ENCODE data around the gene ITGAE. TPM values are rescaled to one million over a fixed set of nuclear protein-coding genes. Genes with fewer than 3 reads are reported as not detected.

Gene ITGAE
- total and polyA plus RNA-seq, 10 of the 15 experiments (the other 5 are each of a cell fraction or from before 2014, with no cell fraction given) = 13.1 to 161 (median 34.8) TPM

DNA sequence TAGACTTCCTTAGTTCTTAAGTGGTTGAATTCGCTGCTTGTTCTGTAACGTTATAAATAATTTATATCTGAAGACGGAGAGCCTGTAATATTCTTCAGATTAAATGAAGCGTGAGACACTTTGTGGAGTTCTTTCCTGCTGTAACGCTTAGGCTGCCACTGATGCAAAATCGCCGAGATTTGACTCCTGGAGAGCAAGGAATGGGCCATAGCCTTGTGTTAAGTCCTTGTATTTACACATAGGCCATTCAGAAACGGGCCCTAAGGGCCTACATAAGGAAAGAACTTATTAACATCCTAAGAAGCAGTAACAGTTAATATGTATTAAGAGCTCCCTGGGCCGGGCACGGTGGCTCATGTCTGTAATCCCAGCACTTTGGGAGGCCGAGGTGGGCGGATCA lies 131.4 kb downstream of the ITGAE start (continued):
- no peak for TF ChIP-seq ZZZ3 (IDR thresholded peaks at IDR 0.05; ENCODE audit: control insufficient read depth, insufficient read length, low read depth)

DNA sequence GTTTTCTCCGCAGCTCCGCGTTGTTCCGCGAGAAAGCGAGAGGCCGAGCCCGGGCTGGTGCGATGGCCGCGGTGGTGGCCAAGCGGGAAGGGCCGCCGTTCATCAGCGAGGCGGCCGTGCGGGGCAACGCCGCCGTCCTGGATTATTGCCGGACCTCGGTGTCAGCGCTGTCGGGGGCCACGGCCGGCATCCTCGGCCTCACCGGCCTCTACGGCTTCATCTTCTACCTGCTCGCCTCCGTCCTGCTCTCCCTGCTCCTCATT lies 132.0 kb downstream of the ITGAE start:
- Histone ChIP-seq H3K4me3 (peak overlapping the region; percentile 84), H3K9me3 (replicated peaks; ENCODE audit: control insufficient read depth, insufficient read depth, low read length) (no peaks in the 10 kb centered on the region), H3K4me1 (ENCODE audit: control insufficient read depth, insufficient read depth, low read length) (peaks cover 8% of the 10 kb centered on the region), H3K4me2 (ENCODE audit: control insufficient read depth, insufficient read depth) (peak overlapping the region; percentile 97), H3K9ac (ENCODE audit: control insufficient read depth, insufficient read depth, low read length) (peak overlapping the region; percentile 98), H3K27me3 (replicated peaks in 1 of 2; ENCODE audit: control insufficient read depth in 2 of 2, insufficient read depth in 2 of 2, low read length in 1 of 2) (no peaks in the 10 kb centered on the region), H4K20me1 (ENCODE audit: control insufficient read depth, insufficient read depth) (no peaks in the 10 kb centered on the region), H2AFZ (ENCODE audit: control insufficient read depth, low read depth, low read length) (peak overlapping the region; percentile 96), H3K79me2 (ENCODE audit: control insufficient read depth, insufficient read depth, low read length) (peaks cover 20% of the 10 kb centered on the region), H3K27ac (ENCODE audit: control insufficient read depth, insufficient read depth) (peak overlapping the region; percentile 86), H3K36me3 (ENCODE audit: control insufficient read depth in 2 of 2, insufficient read depth in 2 of 2, low read length in 1 of 2) (no peaks in the 10 kb centered on the region)
- no peak for DNase-seq (ENCODE audit: low read depth, low spot score)
- ChIA-PET CTCF (interaction anchor here (1.0 kb wide), 1 partner anchor 33 kb away, joined by 4 read pairs; the partner anchor contains the start of genes CTNS and SHPK), RAD21 (ENCODE audit: unreplicated experiment) (no interaction called here), SMC1A (ENCODE audit: uncharacterized antibody, unreplicated experiment) (no interaction called here), POLR2A (no interaction called here)
- BruUV-seq (replicated peaks) = TSS peak; percentile 96
- FAIRE-seq = no peak
- in situ Hi-C loops (cut with MboI) = no loop called here
- ATAC-seq = peak; percentile 13
- intact Hi-C loops (cut with micrococcal nuclease; ENCODE audit: unreplicated experiment) = loop anchor here (10.0 kb wide), 1 partner anchor 114 kb away; the partner anchor contains the start of gene TRPV3
- WGBS (ENCODE audit: insufficient coverage, insufficient replicate concordance, low lambda C conversion rate, missing lambda C conversion rate) = 2% methylated on average over 32 of the region's 32 CpGs
- TF ChIP-seq, protein P1, sequence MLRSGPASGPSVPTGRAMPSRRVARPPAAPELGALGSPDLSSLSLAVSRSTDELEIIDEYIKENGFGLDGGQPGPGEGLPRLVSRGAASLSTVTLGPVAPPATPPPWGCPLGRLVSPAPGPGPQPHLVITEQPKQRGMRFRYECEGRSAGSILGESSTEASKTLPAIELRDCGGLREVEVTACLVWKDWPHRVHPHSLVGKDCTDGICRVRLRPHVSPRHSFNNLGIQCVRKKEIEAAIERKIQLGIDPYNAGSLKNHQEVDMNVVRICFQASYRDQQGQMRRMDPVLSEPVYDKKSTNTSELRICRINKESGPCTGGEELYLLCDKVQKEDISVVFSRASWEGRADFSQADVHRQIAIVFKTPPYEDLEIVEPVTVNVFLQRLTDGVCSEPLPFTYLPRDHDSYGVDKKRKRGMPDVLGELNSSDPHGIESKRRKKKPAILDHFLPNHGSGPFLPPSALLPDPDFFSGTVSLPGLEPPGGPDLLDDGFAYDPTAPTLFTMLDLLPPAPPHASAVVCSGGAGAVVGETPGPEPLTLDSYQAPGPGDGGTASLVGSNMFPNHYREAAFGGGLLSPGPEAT (IDR thresholded peaks at IDR 0.05; ENCODE audit: low read depth) = peak; percentile 14; the same call in 1 of the 2 replicates
- TF ChIP-seq YY1 (IDR thresholded peaks at IDR 0.05; ENCODE audit: low read depth, low read length) (no peak), MTA3 (IDR thresholded peaks at IDR 0.05; ENCODE audit: borderline replicate concordance, low read length) (no peak), PKNOX1 (IDR thresholded peaks at IDR 0.05) (no peak), ZBTB33 (IDR thresholded peaks at IDR 0.05) (no peak), BHLHE40 (IDR thresholded peaks at IDR 0.05; ENCODE audit: borderline replicate concordance in 1 of 2, low read depth in 2 of 2, low read length in 1 of 2) (no peak), SUPT20H (IDR thresholded peaks at IDR 0.05; ENCODE audit: borderline replicate concordance, control insufficient read depth, low read depth, low read length) (no peak), CBX3 (IDR thresholded peaks at IDR 0.05; ENCODE audit: borderline replicate concordance, low read depth) (no peak), TBL1XR1 (IDR thresholded peaks at IDR 0.05; ENCODE audit: low read depth, low read length) (no peak), E2F8 (IDR thresholded peaks at IDR 0.05; ENCODE audit: low read depth, partially characterized antibody) (no peak), FOS (IDR thresholded peaks at IDR 0.05; ENCODE audit: borderline replicate concordance, extremely low read depth, insufficient read length) (no peak)
- TF ChIP-seq, protein P2, sequence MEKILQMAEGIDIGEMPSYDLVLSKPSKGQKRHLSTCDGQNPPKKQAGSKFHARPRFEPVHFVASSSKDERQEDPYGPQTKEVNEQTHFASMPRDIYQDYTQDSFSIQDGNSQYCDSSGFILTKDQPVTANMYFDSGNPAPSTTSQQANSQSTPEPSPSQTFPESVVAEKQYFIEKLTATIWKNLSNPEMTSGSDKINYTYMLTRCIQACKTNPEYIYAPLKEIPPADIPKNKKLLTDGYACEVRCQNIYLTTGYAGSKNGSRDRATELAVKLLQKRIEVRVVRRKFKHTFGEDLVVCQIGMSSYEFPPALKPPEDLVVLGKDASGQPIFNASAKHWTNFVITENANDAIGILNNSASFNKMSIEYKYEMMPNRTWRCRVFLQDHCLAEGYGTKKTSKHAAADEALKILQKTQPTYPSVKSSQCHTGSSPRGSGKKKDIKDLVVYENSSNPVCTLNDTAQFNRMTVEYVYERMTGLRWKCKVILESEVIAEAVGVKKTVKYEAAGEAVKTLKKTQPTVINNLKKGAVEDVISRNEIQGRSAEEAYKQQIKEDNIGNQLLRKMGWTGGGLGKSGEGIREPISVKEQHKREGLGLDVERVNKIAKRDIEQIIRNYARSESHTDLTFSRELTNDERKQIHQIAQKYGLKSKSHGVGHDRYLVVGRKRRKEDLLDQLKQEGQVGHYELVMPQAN (conservative IDR thresholded peaks at IDR 0.05) = 0 out of 2 replicates have a peak, but pooled peaks have one; percentile 4

Data from GM12878 (cell line).